ENCODE measurements around the gene NEGR1.

DNA sequence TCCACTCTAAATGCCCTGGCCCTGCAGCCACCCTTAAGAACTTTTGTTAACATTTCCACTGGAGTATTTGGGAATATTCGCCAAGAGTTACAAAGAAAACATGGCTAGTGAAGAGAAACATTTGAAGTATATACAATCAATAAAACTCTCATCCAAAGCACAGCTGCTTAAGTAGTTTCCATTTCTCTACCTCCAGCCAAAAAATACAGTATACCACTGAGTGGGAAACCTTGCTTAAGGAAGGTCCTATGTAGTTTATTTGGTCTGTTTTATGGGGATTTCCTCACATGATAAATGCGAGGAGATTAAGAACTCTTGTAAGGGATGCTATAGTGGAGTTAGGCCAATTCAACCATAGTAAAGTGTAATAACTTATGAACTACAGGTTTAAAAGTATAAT is 382.5 kb downstream of the NEGR1 start:
- TF ChIP-seq, protein P1, sequence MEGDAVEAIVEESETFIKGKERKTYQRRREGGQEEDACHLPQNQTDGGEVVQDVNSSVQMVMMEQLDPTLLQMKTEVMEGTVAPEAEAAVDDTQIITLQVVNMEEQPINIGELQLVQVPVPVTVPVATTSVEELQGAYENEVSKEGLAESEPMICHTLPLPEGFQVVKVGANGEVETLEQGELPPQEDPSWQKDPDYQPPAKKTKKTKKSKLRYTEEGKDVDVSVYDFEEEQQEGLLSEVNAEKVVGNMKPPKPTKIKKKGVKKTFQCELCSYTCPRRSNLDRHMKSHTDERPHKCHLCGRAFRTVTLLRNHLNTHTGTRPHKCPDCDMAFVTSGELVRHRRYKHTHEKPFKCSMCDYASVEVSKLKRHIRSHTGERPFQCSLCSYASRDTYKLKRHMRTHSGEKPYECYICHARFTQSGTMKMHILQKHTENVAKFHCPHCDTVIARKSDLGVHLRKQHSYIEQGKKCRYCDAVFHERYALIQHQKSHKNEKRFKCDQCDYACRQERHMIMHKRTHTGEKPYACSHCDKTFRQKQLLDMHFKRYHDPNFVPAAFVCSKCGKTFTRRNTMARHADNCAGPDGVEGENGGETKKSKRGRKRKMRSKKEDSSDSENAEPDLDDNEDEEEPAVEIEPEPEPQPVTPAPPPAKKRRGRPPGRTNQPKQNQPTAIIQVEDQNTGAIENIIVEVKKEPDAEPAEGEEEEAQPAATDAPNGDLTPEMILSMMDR (IDR thresholded peaks at IDR 0.05), result no peak
- no peak for TF ChIP-seq POLR2A (IDR thresholded peaks at IDR 0.05)
- TF ChIP-seq POLR2AphosphoS5 (IDR thresholded peaks at IDR 0.05; ENCODE audit: insufficient read depth in 1 of 2, low read depth in 1 of 2), result no peak
